ENCODE results near the gene ZCCHC14. TPM values are rescaled to one million over a fixed set of nuclear protein-coding genes. Genes with fewer than 3 reads are reported as not detected.
A peak's percentile ranks its signal among the peaks of the same experiment; 100 is the strongest.
"Not testable (repeated sequence)": the region's sequence is repeated elsewhere in the genome, so short reads cannot be mapped to it uniquely, and the experiment has no call there.

Gene ZCCHC14
- total RNA-seq, 4 donors from 2014 or later: 12.9 to 24.7 (median 18.6) TPM

- H3K9me3 ChIP-seq: no peaks in the 10 kb centered on the region
- peak within 1 kb of the TSS; percentile 93 to 99 (median 96) for H3K27ac ChIP-seq (replicated peaks in 1 of 4)
- H3K27me3 ChIP-seq: no peaks in the 10 kb centered on the region
- no peak for TF ChIP-seq CTCF (IDR thresholded peaks at IDR 0.05)
- TF ChIP-seq POLR2AphosphoS5 (IDR thresholded peaks at IDR 0.05): peak in 1 of 2 donors; percentile 80
- peak; percentile 95 for DNase-seq (ENCODE audit: extremely low spot score)
- WGBS: 7% methylated on average over 3 of the region's 92 CpGs
- no peaks in the 10 kb centered on the region for H3K36me3 ChIP-seq
- intact Hi-C loops (cut with DNase I): loop anchor here (5.0 kb wide), 1 partner anchor 66 kb away; the partner anchor contains the start of gene C16orf95
- H3K4me1 ChIP-seq: peaks cover 57 to 85% (median 77%) of the 10 kb centered on the region in 4 donors
- peak within 1 kb of the TSS; percentile 86 to 91 (median 89) for H3K4me3 ChIP-seq
Observed at GRCh38 chr16:87383505-87384161, 109.2 kb downstream of the ZCCHC14 start, which contains the start of gene FBXO31. Gene FBXO31, minus strand, starts transcription at chr16:87383776. Its CDS starts 32 bp downstream, at chr16:87383744.

GRCh38 chr16:87382023-87382785 lies 110.6 kb downstream of the ZCCHC14 start:
- no peaks in the 10 kb centered on the region for H3K27me3 ChIP-seq
- peak overlapping the region; percentile 86 to 91 (median 89) for H3K4me3 ChIP-seq
- no peak for DNase-seq (ENCODE audit: extremely low spot score)
- H3K36me3 ChIP-seq: no peaks in the 10 kb centered on the region
- no peak for TF ChIP-seq POLR2A (IDR thresholded peaks at IDR 0.05; ENCODE audit: low read depth)
- no peak for TF ChIP-seq POLR2AphosphoS5 (IDR thresholded peaks at IDR 0.05)
- no peak for TF ChIP-seq CTCF (IDR thresholded peaks at IDR 0.05)
- TF ChIP-seq EP300 (IDR thresholded peaks at IDR 0.05): no peak
- no peaks in the 10 kb centered on the region for H3K9me3 ChIP-seq
- peaks cover 50 to 85% (median 72%) of the 10 kb centered on the region in 4 donors for H3K4me1 ChIP-seq
- peak overlapping the region; percentile 93 to 99 (median 96) for H3K27ac ChIP-seq (replicated peaks in 1 of 4)
- WGBS: 15% methylated on average over 17 of the region's 17 CpGs
- intact Hi-C loops (cut with DNase I): loop anchor here (5.0 kb wide), 1 partner anchor 65 kb away; the partner anchor contains the start of gene C16orf95

- no peak for DNase-seq (ENCODE audit: extremely low spot score)
- Histone ChIP-seq H3K4me1 (peaks cover 53 to 82% (median 76%) of the 10 kb centered on the region in 4 donors), H3K9me3 (no peaks in the 10 kb centered on the region), H3K4me3 (peak overlapping the region; percentile 86 to 91 (median 89)), H3K27ac (replicated peaks in 1 of 4) (peak overlapping the region; percentile 93 to 99 (median 96)), H3K27me3 (no peaks in the 10 kb centered on the region), H3K36me3 (no peaks in the 10 kb centered on the region)
- intact Hi-C loops (cut with DNase I): loop anchor here (5.0 kb wide), 1 partner anchor 64 kb away; the partner anchor contains the start of gene C16orf95
- WGBS: 45% methylated on average over 4 of the region's 4 CpGs
- TF ChIP-seq CTCF (IDR thresholded peaks at IDR 0.05) (no peak), EP300 (IDR thresholded peaks at IDR 0.05) (no peak), POLR2A (IDR thresholded peaks at IDR 0.05; ENCODE audit: low read depth) (no peak), POLR2AphosphoS5 (IDR thresholded peaks at IDR 0.05) (no peak)
Observed at GRCh38 chr16:87380881-87381280, 111.9 kb downstream of the ZCCHC14 start.

GRCh38 chr16:87380403-87380802 lies 112.4 kb downstream of the ZCCHC14 start:
- Histone ChIP-seq H3K9me3 (no peaks in the 10 kb centered on the region), H3K4me1 (peaks cover 57 to 82% (median 78%) of the 10 kb centered on the region in 4 donors), H3K36me3 (no peaks in the 10 kb centered on the region), H3K4me3 (peak overlapping the region; percentile 86 to 91 (median 89)), H3K27me3 (no peaks in the 10 kb centered on the region), H3K27ac (replicated peaks in 1 of 4) (peak overlapping the region; percentile 93 to 99 (median 96))
- intact Hi-C loops (cut with DNase I): loop anchor here (5.0 kb wide), 1 partner anchor 63 kb away; the partner anchor contains the start of gene C16orf95
- TF ChIP-seq POLR2A (IDR thresholded peaks at IDR 0.05; ENCODE audit: low read depth) (no peak), EP300 (IDR thresholded peaks at IDR 0.05) (no peak), CTCF (IDR thresholded peaks at IDR 0.05) (no peak), POLR2AphosphoS5 (IDR thresholded peaks at IDR 0.05) (no peak)
- DNase-seq (ENCODE audit: extremely low spot score): no peak
- 78% methylated on average over 10 of the region's 10 CpGs for WGBS

- WGBS: 86% methylated on average over 3 of the region's 3 CpGs
Observed at GRCh38 chr16:87379312-87379752, 113.5 kb downstream of the ZCCHC14 start.

More at GRCh38 chr16:87379312-87379752, 113.5 kb downstream of the ZCCHC14 start:
- H3K9me3 ChIP-seq; DNase-seq (ENCODE audit: extremely low spot score); H3K36me3 ChIP-seq; H3K27me3 ChIP-seq; intact Hi-C loops (cut with DNase I); H3K4me3 ChIP-seq: not testable (repeated sequence)
- Histone ChIP-seq H3K27ac (replicated peaks in 1 of 4) (peak overlapping the region; percentile 93 to 99 (median 96)), H3K4me1 (peaks cover 60 to 84% (median 80%) of the 10 kb centered on the region in 4 donors)

Measured in esophagus muscularis mucosa (tissue), 4 donors.